ENCODE measurements around the gene PGP.
"Not testable (repeated sequence)": the region's sequence is repeated elsewhere in the genome, so short reads cannot be mapped to it uniquely, and the experiment has no call there.

The PGP gene, protein sequence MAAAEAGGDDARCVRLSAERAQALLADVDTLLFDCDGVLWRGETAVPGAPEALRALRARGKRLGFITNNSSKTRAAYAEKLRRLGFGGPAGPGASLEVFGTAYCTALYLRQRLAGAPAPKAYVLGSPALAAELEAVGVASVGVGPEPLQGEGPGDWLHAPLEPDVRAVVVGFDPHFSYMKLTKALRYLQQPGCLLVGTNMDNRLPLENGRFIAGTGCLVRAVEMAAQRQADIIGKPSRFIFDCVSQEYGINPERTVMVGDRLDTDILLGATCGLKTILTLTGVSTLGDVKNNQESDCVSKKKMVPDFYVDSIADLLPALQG

DNA sequence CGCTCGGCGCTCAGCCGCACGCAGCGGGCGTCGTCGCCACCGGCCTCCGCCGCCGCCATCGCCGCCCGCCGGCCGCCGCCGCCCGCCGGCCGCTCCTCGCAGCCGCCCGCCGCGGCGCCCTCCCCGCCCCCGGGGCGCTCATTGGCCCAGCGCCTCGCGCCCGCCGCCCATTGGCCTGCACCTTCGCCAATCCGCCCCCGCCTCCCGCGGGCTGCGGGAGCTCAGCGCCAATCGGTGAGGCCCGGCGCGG lies at the start of gene PGP:
TSS of gene PGP (minus strand) at position 122 of the 250 bp plus-strand sequence. CDS start at position 59, 63 bp downstream.
- no peak for DNase-seq

DNA sequence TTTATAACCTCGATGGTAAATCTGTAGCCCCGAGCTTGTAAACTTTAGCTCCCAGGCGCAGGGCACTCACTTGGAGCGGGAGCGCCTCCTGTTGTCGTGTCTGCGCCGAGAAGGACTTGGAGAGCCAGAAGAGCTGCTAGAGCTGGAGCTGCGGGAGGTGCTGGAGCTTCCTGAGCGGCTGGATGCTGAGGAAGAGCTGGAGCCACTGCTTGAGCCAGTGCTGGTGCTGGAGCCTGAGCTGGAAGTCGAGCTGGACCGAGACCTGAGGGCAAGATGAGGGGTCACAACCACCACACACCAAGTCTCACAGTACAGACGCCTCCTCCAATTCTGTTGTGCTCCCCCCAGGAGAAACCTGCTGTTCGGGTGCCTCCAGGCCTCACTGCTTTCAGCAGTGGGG lies 48.4 kb upstream of the PGP start:
- DNase-seq, result not testable (repeated sequence)

DNA sequence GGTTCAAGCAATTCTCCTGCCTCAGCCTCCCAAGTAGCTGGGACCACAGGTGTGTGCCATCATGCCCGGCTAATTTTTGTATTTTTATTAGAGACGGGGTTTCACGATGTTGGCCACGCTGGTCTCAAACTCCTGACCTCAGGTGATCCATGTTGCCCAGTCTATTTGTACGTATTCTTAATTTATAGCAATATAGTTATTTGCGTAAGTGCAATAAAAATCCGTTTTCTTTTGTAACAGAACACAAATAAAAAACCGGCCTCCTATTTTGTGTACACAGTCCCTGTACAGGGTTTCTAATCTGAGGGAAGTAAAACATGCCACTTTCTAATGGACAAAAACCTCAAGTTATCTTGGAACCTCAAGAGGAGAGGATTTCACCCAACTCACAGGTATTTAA lies 45.6 kb upstream of the PGP start:
- DNase-seq, result no peak

DNA sequence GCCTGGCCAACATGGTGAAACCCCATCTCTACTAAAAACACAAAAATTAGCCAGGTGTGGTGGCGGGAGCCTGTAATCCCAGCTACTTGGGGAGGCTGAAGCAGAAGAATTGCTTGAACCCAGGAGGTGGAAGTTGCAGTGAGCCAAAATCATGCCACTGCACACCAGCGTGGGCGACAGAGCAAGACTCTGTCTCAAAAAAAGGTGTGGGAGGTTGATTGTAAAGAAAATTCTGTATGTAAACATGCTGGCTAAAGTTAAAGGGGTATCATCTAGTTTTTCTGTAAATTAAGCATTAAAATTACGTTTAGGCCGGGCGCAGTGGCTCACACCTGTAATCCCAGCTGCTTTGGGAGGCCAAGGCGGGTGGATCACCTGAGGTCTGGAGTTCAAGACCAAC lies 43.9 kb upstream of the PGP start:
- not testable (repeated sequence) for DNase-seq

DNA sequence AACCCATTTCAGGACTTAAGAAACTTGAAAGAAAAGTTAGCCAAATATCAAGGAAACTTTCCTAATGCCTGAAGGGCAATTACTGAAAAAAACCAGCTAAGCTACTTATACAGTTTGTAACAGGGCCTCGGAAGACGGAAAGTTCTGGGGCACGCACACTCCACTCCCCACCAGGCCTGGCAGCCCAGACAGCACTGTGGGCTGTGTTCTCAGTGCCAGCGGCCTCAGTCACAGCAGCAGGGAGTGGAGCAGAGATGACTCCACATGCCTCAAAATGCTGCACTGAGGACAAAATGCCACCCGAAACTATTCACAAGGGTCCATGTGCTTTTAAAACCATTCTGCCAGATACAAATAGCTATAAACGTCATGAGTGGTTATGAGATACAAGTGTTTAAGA lies 43.1 kb upstream of the PGP start:
- no peak for DNase-seq

DNA sequence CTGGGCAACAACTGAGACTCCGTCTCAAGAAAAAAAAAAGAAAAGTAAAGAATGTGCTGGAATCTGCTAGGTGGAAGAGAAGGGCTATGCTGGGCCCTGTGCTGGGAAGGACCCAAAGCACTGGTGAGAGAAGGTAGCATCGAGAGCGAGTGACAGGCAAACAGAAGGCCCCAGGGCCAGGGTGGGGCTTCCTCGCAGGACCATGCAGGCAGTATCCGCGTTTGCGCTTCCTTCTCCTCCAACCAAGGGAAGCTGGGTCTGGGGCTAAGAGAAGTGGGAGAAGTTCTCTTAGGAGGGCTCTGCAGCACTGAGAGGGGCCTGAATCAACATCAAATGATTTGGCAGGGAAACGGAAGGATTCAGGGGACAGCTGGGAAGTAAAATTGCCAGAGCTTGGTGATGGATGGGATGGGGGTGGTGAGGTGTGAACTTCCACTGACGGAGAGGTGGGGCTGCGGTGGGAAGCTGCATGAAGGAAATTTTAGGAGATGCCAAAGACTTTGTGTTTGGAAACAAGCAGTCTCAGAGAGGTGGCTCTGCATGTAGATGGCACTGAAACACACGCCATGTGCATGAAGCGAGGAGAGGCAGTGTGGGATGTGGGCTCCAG lies 42.0 kb upstream of the PGP start:
- no peak for DNase-seq

DNA sequence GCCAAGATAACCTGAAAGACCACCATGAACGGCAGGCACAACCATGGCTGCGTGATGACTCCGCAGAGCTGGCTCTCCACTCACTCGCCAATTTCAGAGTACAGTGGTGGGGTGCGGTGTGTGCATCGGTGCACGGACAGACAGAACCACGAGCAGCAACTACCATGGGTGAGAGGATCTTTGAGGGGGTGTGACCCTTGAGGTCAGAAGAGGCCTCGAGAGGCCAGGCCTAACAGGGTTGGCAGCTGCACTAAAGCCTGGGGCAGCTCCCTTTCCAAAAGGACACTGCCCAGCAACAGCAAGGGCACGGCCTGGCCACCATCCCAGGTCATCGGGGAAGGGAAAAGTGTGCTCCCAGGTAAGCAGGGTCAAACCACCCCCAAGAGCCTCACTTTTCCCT lies 38.7 kb upstream of the PGP start:
- no peak for DNase-seq

DNA sequence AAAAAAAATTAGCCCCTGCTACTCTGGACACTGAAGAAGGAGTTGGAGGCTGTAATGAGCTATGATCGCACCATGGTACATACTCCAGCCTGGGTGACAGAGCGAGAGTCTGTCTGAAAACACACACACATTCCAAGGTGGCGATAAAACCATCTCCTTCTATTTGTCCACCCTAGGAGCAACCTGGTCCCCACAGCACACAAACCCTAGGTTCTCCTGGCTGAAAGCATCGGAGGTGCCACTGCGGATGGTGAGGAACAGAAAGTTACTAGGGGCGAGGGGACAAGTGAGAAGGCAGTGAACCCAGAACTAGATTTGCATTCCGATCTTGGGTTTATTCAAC lies 38.1 kb upstream of the PGP start:
- no peak for DNase-seq

DNA sequence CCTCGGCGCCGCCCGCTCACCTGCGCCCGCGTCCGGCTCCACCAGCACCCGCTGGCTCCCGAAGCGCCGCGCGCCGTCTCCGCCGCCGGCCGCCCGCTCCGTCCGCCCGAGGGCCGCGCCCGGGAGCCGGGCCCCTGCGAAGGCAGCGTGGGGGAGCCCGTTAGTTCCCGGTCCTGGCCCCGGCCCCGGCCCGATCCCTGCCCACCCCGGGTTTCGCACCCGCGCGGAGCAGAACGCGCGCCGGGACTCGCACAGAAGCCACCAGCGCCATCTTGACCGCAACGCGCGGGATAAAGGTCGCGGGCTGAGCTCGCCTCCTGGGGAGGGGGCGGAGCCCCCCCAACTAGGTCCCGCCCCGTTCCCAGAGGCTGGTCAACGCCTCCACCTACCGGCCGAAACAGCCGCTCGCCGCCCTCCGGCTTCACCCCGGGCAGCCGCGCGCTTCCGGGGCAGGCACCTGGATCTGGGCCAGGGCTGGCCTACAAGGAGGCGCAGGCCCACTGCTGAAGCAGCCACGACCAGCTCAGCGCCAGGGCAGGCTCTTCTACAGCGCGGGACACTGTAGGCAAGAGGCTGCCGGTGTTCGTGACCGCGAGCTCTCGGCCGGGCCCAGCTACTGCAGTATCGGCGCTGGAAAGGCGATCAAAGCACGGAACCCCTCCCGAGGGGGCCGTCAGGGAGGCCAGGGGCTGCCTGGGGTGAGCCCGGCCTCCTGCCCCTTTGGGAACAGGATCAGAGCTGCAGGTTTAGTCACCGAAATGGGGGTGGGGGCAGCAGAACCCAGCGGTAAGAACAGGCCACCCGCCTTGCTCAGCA lies 36.9 kb upstream of the PGP start, which contains the start of gene ECI1:
TSS of gene ECI1 (minus strand) at position 292 of the 816 bp plus-strand sequence. CDS start at position 271, 21 bp downstream.
- DNase-seq, result no peak

DNA sequence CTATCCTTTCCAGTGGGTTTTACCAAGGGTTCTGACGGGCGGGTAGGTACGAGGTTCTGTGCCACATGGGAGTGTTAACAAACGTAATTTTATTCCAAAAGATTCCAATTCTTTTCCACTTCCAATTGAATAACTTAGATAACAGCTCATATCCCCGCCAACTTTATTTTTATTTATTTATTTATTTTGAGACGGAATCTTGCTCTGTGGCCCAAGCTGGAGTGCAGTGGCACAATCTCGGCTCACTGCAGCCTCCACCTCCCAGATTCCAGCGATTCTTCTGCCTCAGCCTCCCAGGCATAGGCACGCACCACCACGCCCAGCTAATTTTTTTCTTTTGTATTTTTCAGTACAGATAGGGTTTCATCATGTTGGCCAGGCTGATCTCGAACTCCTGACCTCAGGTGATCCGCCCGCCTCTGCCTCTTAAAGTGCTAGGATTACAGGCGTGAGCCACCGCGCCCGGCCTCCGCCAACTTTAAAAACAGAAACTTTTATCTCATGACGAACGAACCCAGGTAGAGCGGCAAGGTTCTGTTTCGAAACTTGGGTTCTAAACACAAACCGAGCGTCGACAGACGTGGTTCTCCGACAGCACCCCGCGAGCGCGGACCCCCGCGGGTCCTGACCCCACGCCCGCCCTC lies 36.1 kb upstream of the PGP start:
- no peak for DNase-seq

DNA sequence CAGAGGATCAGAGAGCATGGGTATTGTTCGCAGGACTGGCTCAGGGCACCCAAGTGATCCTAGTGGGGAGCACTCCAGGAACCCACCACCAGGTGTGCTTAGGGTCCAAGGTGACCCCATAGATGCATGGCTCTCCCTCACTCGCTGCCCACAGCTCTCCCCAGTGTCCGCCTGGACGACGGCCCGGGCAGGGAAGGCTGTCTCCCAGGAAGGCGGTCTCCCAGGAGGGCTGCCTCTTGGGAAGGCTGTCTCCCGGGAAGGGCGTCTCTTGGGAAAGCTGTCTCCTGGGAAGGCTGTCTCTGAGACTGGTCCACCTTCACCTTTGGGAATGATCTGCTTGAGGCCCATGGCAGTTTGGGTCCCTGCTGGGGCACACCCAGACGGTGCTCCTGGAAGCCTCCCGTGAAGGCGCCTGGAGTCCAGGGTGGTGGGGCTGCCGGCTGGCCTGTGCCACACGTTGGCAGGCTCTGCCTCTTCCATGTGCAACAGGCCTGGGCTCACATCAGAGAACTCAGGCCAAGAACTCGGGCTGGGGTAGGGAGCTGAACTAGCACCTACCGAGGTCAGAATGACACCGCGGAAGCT lies 31.8 kb upstream of the PGP start:
- no peak for DNase-seq

DNA sequence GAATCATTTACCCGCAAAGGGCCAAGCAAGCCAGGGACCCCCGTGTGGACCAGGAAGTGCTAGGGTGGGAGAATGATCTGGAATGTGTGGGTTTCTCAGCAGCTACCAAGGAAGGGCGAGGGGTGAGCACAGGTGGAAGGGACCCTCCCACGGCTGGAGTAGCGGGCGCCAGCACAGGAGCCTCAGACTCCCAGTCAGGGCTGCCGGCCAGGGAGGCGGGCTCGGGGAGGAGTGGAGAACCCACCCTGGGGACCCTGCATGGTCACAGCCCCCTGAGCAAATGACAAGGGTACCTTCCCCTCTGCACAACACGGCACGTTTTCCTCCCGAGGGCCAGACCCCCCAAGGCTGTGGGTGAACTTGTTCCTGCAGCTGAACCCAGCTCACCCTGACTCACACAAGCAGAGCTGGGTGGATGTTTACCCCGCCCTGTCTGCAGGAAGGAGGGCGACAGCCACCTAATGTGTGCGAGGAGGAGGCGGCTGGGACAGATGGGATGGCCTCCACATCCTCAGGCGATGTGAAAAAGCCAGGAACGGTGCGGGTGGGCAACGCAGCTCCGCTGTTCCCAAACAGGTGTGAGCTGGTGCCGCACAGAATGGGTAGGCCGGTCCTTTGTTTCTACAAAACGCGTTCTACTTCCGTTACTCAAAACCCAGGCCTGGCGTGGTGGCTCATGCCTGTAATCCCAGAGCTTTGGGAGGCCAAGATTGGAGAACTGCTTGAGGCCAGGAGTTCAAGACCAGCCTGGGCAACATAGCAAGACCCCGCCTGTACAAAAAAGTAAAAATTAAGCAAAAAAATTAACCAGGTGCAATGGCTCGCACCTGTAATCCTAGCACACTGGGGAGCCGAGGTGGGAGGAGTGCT lies 30.5 kb upstream of the PGP start:
- no peak for DNase-seq

DNA sequence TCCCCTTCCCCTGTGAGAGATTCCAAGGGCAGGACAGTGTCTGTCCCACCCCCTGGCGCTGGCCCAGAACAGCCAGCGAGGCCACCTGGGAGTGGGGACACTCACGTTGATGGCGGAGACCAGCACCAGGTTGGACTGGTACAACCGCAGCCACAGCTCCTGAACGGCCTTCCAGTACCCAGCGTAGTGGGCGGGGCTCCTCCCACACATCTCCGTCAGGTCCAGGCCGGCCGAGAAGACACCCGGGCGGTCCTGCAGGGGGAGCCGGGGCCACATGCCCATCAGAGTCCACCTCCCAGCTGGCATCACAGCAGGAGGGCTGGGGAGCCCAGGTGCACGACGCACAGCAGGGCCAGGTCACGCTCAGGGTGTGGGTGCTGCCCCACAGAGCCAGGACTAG lies 29.7 kb upstream of the PGP start:
- no peak for DNase-seq

DNA sequence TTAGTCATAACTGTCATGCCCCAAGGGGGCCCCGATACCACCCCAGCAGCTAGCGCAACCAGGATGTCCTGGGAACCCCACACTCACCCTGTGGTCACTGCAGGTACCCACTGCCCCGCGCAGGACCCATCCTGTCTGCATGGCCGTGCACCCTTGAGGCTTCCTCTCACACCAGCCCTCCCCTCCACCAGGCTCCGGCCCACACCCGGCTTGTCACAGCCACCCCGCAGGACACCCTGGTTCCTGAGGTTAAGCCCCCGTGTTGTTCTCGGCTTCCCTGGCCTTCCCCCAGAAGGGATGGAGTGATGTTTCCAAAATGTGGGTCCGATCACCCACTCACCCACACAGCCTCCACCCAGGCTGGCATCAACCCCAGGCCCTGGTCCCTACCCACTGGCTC lies 29.1 kb upstream of the PGP start:
- no peak for DNase-seq

DNA sequence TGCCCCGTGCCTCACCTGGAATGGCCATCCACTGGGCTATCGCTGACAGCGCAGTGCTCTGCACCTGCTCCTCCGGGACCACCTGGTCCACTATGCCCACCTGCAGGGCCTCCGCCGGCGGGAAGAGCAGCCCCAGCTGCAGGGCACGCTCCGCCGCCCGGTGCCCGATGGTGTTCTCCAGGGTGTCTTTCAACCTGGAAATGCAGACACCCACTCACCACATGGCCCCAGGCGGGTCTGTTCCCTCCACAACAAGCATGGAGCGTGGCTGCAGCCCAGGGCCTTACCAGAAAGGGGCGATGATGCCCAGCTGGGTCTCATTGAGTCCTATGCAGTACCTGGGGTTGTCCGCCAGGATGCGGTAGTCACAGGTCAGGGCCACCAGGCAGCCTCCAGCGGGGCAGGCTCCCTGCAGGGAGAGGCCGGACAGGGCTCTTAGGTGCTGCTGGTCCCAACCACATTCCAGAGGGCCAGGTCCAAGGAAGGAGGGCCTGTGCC lies 28.4 kb upstream of the PGP start:
- no peak for DNase-seq

DNA sequence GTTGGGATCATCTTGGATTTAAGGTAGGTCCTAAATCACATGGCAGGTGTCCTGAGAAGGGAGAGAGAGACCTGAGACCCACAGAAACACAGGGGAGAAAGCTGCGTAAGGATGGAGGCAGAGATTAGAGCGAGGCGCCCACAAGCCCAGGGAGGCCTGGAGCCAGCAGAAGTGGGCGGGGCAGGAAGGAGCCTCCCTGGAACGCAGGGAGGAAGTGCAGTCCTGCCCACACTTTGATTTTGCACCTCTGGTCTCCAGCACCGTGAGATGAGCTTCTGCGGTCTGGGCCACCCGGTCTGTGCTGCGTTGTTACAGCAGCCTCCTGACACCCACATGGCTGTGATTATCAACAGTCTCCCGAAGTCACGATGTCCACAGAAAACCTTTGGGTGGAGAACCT lies 28.0 kb upstream of the PGP start:
- no peak for DNase-seq

DNA sequence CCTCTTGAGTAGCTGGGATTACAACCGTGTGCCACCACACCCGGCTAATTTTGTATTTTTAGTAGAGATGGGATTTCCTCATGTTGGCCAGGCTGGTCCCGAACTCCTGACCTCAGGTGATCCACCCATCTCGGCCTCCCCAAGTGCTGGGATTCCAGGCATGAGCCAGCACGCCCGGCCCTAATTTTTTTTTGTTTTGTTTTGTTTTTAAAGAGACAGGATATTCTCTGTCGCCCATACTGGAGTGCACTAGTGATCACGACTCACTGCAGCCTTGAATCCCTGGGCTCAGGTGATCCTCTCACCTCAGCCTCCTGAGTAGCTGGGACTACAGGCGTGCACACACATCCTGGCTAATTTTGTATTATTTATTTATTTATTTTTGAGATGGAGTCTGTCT lies 25.7 kb upstream of the PGP start:
- not testable (repeated sequence) for DNase-seq

DNA sequence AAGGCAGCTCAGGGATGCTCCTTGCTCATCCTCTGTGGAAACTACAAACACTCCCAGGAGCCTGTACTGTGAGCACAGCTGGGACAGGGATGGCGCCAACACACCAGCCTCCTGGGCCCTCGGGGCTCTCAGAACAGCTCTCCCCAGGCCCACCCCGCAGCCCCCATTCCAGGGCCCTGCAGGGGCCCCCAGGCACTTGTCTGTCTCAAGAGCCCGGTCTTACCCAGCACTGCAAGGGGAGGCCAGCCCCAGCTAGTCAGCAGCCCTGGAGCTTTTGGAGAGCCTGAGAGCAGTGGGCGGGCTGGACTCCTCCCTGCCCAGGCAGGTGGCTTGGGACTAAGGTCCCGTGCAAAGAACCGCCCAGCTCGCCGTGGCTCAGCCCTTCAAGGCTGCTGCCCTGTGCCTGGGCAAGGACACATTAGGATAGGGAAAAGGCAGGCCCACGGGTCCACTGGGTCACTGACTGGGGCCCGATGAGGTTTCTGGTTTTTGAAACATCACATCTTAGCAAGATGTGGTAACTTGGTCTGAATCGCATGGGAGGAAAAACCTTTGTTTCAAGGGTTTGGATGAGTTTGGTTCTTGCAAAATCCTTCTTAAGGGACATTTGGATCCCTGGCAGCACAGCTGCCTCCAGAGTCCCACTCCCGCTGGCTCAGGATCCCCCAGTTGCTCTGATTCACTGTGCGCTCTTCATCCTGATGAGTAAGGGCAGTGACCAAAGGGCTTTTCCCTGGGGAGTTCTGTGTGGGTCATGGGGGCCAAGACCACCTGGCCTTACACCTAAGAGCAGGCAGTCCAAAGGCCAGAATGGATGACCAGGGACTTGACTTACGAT lies 24.4 kb upstream of the PGP start:
- no peak for DNase-seq

DNA sequence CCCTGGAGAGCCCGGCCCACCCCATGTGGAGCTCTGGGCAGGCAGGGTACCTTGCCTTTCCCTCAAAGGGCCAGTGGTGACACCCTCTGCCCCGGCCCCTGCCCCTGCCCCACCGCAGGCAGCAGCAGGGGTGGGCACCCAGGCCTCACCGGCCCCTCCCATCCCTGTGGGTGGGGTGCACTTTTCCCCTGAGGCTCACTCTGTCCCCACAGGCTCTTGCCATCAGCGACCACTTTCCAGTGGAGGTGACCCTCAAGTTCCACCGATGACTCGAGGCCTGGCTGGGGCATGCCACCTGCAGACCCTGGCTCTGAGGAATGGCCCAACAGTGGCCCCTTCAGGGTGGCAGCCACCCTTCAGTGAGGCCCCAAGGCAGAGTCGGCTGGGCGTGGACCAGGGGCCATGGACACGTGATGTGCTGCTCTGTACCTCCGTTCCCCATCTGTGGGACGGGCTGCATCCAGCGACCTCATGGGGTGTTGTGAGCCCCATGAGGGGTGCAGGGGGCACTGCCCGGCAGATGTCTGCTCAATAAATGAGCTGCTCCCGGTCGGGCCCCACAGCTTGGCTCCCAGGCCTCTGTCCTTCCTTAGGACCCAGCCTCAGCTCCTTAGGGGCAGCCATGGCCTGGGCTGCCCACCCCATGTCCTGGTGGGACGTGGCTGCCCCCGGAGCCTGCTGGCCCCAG lies 23.7 kb upstream of the PGP start:
- no peak for DNase-seq

DNA sequence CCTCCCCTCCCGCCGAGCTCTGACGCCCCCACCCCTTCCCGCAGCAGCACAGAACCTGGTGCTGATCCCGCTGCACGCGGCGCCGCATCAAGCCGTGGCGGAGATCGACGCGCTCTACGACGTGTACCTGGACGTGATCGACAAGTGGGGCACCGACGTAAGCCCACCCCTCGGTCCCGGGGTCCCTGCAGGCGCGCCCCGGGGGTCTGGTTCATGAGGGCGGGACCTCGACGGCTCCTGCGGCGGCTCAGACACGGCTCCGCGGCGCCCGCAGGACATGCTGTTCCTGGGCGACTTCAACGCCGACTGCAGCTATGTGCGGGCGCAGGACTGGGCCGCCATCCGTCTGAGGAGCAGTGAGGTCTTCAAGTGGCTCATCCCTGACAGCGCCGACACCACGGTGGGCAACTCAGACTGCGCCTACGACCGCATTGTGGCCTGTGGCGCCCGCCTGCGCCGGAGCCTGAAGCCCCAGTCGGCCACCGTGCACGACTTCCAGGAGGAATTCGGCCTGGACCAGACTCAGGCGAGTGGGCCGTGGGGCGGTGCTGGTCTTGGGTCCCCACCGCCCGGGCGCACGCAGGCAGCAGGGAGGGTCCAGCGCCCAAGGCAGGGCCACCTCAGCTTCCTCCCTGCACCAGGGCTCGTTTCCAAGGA lies 23.0 kb upstream of the PGP start:
- DNase-seq, result no peak
